RWPE1 (cell line): ENCODE results near the gene ACAN.

Experiments
- CTCF ChIA-PET: fragments of 350-600 bp; sonication (Branson Sonifier 250); formaldehyde crosslinking; extraction: SDS; loops from one replicate; lab custom pipeline; 2021; lab: Yijun Ruan, JAX
- POLR2A ChIA-PET: fragments of 400-600 bp; formaldehyde crosslinking; extraction: SDS; loops from one replicate; lab custom pipeline; 2020; ENCODE audit warnings: antibody characterized with exemption; ENCODE audit not compliant: low non-redundant PET; lab: Yijun Ruan, JAX
- DNase-seq: peaks from one replicate; pipeline ENCODE4 v3.0.0; 2012; ENCODE audit warnings: low spot score
- H3K27ac ChIP-seq: fragments of 450-650 bp; 2 replicates; pipeline ENCODE4 v1.5.1; 2017
- TF ChIP-seq, protein P1 (sequence below): fragments of 450-650 bp; conservative IDR thresholded peaks from 2 replicates; pipeline ENCODE4 v1.5.1; 2017; ENCODE audit warnings: low read depth, mild to moderate bottlenecking

The ACAN gene

DNA sequence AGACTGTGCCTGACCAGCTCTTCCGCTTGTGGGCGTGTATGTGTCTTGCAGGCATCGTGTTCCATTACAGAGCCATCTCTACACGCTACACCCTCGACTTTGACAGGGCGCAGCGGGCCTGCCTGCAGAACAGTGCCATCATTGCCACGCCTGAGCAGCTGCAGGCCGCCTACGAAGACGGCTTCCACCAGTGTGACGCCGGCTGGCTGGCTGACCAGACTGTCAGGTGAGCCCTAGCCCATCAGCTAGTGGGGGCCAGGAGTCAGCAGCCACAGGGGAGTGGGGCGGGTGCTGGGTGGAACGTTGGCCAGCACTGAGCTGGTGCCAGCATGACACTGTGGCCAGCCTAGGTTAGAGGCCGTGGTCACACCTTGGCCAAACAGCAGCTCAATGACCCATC, 36.7 kb downstream of the ACAN start:
- no peak overlapping the region for H3K27ac ChIP-seq
- POLR2A ChIA-PET, result no interaction called here
- TF ChIP-seq, protein P1, sequence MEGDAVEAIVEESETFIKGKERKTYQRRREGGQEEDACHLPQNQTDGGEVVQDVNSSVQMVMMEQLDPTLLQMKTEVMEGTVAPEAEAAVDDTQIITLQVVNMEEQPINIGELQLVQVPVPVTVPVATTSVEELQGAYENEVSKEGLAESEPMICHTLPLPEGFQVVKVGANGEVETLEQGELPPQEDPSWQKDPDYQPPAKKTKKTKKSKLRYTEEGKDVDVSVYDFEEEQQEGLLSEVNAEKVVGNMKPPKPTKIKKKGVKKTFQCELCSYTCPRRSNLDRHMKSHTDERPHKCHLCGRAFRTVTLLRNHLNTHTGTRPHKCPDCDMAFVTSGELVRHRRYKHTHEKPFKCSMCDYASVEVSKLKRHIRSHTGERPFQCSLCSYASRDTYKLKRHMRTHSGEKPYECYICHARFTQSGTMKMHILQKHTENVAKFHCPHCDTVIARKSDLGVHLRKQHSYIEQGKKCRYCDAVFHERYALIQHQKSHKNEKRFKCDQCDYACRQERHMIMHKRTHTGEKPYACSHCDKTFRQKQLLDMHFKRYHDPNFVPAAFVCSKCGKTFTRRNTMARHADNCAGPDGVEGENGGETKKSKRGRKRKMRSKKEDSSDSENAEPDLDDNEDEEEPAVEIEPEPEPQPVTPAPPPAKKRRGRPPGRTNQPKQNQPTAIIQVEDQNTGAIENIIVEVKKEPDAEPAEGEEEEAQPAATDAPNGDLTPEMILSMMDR, result no peak
- no peak for DNase-seq
- CTCF ChIA-PET, result interaction anchor here (0.6 kb wide), 1 partner anchor 27 kb away, joined by 7 read pairs; no protein-coding TSS in a partner anchor

DNA sequence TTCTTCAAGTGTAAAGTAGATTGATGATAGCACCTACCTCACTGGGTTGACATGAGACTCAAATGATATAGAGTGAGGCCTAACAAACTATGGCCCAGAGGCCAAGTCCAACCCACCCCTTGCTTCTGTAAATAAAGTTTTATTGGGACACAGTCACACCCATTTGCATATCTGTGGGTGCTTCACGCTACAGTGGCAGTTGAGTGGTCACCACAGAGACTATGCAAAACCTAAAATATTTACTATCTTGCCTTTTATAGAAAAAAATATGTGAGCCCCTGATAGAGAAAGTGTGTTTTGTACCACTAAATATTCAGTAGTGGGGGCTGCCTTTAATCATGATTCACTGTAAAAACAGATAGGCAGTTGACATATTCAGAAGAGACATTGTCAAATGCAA, 38.0 kb downstream of the ACAN start:
- H3K27ac ChIP-seq, result no peak overlapping the region
- no peak for DNase-seq
- CTCF ChIA-PET, result no interaction called here
- TF ChIP-seq, protein P1, result no peak
- POLR2A ChIA-PET, result no interaction called here

DNA sequence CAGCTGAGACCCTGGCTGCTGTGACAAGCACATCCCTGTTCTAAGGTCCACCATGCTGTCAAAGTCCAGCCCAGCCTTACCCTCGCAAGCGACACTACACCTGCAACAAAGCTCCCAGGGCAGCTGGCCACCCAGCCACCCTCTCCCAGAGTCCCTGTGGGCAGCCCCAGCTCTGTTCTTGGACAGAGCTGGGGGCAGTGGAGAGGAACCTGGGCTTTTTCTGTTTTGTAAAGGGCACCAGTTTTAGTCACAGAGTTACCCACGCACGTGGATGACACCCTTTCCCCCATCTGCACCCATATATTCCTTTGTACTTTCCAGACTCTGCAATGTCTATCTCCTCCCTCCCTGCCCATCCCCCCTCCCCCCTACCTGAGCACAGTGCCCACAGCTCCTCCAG, 38.9 kb downstream of the ACAN start:
- no peak overlapping the region for H3K27ac ChIP-seq
- TF ChIP-seq, protein P1, result no peak
- ChIA-PET POLR2A (no interaction called here), CTCF (no interaction called here)
- DNase-seq, result no peak

DNA sequence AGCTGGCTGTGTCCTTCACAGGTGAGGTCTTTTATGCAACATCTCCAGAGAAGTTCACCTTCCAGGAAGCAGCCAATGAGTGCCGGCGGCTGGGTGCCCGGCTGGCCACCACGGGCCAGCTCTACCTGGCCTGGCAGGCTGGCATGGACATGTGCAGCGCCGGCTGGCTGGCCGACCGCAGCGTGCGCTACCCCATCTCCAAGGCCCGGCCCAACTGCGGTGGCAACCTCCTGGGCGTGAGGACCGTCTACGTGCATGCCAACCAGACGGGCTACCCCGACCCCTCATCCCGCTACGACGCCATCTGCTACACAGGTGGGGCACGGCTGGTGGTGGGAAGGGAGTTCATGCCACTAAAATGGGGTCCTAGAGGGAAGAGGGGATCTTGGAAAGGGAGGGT, 40.1 kb downstream of the ACAN start:
- no peak overlapping the region for H3K27ac ChIP-seq
- DNase-seq, result no peak
- POLR2A ChIA-PET, result no interaction called here
- CTCF ChIA-PET, result no interaction called here
- TF ChIP-seq, protein P1, result no peak

DNA sequence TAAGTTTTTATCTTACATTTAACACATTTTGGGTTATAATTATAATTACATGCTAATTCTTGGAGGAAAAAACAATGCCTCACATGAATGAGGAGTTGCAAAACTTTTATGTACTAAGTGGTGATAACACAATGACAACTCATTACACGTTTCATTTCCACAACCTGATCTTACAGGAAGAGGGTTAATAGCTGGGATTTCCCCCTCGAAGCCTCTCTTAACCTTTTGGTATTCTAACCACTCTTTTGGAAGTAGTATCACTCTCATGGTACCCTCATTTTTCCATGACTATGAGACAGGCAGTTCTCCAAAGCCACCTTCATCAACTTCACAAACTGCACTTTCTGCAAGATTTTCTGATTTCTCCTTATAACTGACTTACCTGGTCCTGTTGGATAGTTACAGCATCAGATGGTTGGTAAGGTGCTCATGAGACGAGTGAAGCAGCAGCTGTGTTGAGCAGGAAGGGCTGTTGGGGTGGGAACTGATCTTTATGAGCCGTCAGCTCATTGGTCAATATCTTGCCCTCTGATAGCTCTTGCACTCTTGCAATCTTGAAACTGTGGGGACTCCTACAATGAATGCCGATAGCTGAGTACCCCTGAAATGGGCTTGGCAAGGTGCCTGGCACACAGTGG, 41.6 kb downstream of the ACAN start:
- DNase-seq, result no peak
- H3K27ac ChIP-seq, result no peak overlapping the region
- ChIA-PET CTCF (interaction anchor here (0.6 kb wide), 1 partner anchor 213 kb away, joined by 3 read pairs; no protein-coding TSS in a partner anchor), POLR2A (no interaction called here)
- TF ChIP-seq, protein P1, result no peak

DNA sequence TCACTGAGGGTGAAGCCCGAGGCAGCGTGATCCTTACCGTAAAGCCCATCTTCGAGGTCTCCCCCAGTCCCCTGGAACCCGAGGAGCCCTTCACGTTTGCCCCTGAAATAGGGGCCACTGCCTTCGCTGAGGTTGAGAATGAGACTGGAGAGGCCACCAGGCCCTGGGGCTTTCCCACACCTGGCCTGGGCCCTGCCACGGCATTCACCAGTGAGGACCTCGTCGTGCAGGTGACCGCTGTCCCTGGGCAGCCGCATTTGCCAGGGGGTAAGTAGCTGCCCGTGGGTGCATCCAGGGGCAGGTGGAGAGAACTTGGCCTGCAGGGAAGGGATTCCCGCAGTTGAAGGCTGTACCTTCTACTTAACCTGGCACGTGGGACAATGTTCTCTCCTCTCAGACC, 42.4 kb downstream of the ACAN start:
- TF ChIP-seq, protein P1, result no peak
- ChIA-PET CTCF (no interaction called here), POLR2A (no interaction called here)
- DNase-seq, result no peak
- H3K27ac ChIP-seq, result no peak overlapping the region
